HG03097 (cell line): ENCODE results near the gene GPR39.
"Not testable (repeated sequence)": the region's sequence is repeated elsewhere in the genome, so short reads cannot be mapped to it uniquely, and the experiment has no call there.

Experiments used
- ATAC-seq: cut with Tn5 transposase; IDR thresholded peaks from one replicate; pipeline ENCODE4 v1.9.1; 2021; ENCODE audit not compliant: unreplicated experiment, low FRiP score

GPR39 gene

GRCh38 chr2:132482821-132483220, 66.2 kb downstream of the GPR39 start:
- ATAC-seq = no peak

- ATAC-seq = no peak
These were observed 67.5 kb downstream of the GPR39 start for GRCh38 chr2:132484144-132484543.

- ATAC-seq = no peak
These were observed 71.9 kb downstream of the GPR39 start for GRCh38 chr2:132488491-132488890.

- ATAC-seq = no peak
These were observed 72.5 kb downstream of the GPR39 start for GRCh38 chr2:132489150-132489549.

- ATAC-seq = no peak
These were observed 79.3 kb downstream of the GPR39 start for GRCh38 chr2:132495881-132496280.

- no peak for ATAC-seq
These were observed 80.0 kb downstream of the GPR39 start for GRCh38 chr2:132496555-132496954.

- no peak for ATAC-seq
These were observed 81.0 kb downstream of the GPR39 start for GRCh38 chr2:132497591-132497990.

GRCh38 chr2:132503701-132504100, 87.1 kb downstream of the GPR39 start:
- no peak for ATAC-seq

GRCh38 chr2:132515010-132515409, 98.4 kb downstream of the GPR39 start:
- ATAC-seq = no peak

- no peak for ATAC-seq
These were observed 100.8 kb downstream of the GPR39 start for GRCh38 chr2:132517386-132517785.

- no peak for ATAC-seq
These were observed 101.7 kb downstream of the GPR39 start for GRCh38 chr2:132518302-132518701.

- no peak for ATAC-seq
These were observed 103.0 kb downstream of the GPR39 start for GRCh38 chr2:132519566-132519965.

- no peak for ATAC-seq
These were observed 104.7 kb downstream of the GPR39 start for GRCh38 chr2:132521341-132521740.

GRCh38 chr2:132522901-132523300, 106.3 kb downstream of the GPR39 start:
- no peak for ATAC-seq

- ATAC-seq = not testable (repeated sequence)
These were observed 120.5 kb downstream of the GPR39 start for GRCh38 chr2:132537061-132537460.

GRCh38 chr2:132538331-132538855, 121.8 kb downstream of the GPR39 start:
- no peak for ATAC-seq

- no peak for ATAC-seq
These were observed 123.6 kb downstream of the GPR39 start for GRCh38 chr2:132540166-132540565.

GRCh38 chr2:132542953-132543569, 126.5 kb downstream of the GPR39 start:
- ATAC-seq = no peak

GRCh38 chr2:132544006-132544630, 127.5 kb downstream of the GPR39 start:
- ATAC-seq = no peak

GRCh38 chr2:132547090-132547687, 130.6 kb downstream of the GPR39 start:
- no peak for ATAC-seq

GRCh38 chr2:132549935-132550670, 133.5 kb downstream of the GPR39 start:
- ATAC-seq = no peak
